SK-N-DZ (cell line): ENCODE data around the gene GALNT18.
"Not testable (repeated sequence)": the region's sequence is repeated elsewhere in the genome, so short reads cannot be mapped to it uniquely, and the experiment has no call there.

ENCODE experiments used
- DNase-seq: peaks from one replicate; pipeline ENCODE4 v3.0.0-alpha.2; 2015; ENCODE audit warnings: low spot score

The GALNT18 gene

DNA sequence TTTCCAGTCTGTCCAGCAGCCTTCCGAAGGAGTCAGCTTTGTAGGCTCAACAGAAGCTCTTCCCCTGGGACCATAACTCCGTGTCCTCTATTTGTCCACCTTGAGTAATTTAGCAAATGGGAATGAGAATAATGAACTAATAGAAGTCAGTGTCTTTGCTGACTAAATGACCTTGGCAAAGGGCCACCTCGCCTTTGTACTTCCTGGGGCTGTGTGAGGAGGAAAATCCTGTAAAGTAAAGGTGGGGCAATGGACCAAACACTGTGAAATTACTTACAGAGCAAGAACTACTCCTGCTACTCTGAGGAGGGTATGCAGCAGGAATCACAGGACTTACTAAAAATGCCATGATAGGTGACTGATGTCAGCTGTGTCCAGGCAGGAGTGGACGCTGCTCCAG lies 232.6 kb downstream of the GALNT18 start:
- no peak for DNase-seq

DNA sequence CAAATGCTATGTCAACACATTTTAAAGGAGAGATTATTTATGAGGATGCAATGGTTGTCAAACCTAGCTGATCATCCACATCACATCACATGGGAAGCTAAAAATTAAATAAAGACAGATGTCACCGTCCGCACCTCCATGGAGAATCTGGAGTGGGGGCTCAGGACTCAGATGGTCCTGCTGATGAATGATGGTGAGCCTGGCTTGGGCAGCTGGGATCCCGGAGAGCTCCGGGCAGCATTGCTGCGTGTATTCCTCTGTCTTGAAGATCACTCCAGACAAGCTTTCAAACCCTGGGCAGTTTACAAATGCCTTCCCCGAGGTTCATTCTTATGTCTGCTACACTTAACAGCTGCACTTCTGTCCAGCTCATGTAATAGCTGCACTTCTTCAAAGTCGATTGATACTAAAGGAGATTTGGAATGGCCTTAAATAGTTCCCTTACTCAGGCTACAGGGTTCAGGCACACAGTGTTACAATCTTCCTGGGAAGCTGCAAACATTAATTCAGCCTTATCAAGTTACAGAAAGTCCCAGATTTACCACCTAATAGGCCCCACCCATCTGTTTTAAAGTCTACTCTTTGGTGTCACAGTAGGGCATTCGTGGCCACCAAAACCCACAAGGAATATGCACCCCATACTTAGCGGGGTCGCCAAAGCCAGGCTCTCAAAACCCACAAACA lies 234.0 kb downstream of the GALNT18 start:
- DNase-seq = no peak

DNA sequence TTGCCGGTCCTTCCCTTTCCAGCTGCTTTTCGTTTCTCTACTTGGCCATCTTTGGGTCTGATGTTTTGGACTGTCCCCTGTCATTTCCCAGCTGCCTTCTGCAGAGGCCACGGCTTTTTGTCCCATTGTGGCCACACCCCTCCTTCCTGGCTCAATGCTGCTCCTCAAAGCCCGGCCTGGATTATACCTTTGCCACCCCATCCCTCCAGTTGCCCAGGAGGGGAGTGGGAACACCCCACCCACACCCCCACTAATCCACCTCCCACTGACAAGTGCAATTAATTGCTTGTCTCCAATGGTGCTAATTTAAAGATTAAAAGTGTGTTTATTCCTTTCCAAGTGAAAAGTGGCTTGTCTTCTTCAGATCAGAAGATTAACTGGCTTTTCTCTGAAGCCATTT lies 234.6 kb downstream of the GALNT18 start:
- no peak for DNase-seq

DNA sequence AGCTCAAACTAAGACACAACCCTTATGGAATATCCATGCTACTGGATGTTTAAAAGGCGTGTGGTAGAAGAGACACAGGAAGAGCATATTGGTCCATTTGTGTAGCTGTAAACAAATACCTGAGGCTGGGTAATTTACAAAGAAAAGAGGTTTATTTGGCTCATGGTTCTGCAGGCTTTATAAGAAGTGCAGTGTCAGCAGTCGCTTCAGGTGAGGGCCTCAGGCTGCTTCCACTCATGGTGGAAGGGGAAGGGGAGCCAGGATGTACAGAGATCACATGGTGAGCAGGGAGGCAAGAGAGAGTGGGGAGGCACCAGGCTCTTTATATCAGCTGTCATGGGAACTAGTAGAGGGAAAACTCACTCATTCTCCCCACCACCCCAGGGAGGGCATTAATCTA lies 237.0 kb downstream of the GALNT18 start:
- no peak for DNase-seq

DNA sequence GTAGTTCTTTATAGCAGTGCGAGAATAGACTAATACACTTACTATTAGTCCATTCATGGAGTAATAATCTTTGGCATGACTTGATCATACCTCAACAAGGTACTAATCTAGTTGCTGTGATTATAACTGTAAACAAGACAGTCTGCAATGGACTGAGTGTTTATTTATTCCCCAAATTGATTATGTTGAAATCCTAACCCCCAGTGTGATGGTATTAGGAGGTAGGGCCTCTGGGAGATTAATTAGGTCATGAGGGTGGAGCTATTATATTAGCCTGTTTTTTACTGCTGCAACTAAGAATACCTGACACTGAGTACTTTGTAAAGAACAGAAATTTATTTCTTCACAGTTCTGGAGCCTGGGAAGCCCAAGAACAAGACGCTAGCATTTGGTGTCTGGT lies 237.8 kb downstream of the GALNT18 start:
- no peak for DNase-seq

DNA sequence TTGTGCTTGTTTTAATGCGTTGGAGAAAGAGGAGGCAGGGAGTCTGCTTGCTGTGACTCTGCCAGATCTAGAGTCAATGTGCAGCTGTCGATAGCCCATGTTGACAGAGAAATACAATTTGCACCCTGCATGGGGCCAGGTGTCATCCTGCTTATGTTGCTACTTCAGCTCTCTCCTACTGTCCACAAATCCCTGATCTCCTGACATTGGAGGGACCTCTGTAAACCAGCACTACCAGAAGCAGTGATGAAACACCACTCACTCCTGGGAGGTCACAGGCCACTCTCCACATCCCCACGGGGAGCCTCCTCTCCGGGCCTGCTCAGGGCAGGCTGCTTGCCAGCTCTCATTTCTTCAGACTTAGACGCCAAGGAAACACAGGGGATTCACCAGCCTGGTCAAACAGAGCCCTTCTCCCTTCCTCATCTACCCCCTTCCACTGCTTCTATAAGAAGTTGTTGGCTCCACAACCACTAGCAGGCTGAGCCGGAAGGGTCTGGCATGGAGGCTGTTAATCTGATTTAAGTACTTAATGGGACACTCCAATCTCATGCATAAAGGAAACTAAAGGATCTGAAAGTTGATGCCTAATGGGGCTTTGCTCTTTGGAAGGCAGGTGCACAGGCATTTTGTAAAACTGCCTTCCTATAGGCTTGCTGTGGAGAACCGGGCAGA lies 238.8 kb downstream of the GALNT18 start:
- no peak for DNase-seq

DNA sequence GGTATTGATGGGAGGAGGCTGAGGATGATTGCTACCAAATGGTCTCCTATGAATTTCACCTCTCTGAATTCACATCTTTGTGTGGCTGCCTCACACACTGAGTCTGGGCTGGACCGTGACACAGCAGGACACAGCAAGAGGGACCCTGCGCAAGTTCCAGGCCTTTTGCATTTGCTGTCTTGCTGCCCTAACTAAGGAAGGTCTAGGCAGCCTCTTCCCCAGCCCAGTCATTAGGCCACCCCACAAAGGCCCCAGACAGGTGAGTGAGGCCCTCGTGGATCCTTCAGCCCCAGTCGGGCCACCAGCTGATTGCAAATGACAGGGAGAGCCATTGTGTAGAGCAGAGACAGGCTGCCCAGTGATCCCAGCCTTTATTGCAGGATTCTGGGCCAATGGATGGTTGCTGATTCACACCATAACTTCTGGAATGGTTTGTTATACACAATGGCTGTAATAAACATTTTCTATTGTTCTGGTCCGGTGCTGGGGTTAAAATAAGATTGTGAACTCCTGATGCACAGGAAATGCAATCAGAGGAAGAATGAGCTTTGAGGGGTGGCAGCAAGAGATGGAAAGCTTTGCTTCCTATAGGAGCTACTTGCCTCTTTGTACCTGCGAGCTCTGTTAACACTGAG lies 240.2 kb downstream of the GALNT18 start:
- DNase-seq = no peak

DNA sequence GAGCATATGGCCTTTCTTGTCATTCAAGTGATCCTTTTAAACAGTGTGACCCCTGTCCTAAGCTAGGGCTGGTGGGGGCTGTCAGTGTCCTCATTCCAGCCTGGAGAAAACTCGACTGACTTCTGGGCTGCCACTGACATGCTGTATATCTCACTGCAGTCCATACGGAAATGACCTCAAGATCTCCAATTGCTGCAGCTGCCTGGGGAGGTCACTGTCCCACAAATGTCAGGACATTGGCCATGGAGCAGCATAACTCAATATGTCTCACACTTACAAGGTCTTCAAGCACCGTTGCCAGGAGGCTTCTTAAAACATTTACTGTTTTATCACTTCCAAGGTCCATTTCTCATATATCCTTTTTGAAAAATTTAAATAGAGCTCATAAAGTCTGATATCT lies 240.9 kb downstream of the GALNT18 start:
- DNase-seq = no peak

DNA sequence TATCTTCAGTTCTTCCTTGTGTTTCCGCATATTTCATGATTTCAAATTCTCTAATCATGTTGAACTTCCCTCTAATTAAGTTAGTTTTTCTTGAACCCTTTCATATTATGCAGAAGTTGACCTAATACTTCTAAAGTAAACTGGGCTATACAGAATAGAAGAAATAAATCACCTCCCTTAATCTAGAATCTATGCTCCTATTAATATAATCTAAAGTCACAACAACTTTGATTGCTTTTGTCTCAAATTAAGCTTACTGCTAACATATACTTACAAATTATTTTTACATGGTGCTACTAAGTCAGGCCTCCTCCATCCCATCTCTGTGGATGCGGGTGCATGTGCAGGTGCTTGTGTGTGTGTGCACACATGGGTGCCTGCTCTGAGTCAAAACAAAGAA lies 241.5 kb downstream of the GALNT18 start:
- DNase-seq = no peak

DNA sequence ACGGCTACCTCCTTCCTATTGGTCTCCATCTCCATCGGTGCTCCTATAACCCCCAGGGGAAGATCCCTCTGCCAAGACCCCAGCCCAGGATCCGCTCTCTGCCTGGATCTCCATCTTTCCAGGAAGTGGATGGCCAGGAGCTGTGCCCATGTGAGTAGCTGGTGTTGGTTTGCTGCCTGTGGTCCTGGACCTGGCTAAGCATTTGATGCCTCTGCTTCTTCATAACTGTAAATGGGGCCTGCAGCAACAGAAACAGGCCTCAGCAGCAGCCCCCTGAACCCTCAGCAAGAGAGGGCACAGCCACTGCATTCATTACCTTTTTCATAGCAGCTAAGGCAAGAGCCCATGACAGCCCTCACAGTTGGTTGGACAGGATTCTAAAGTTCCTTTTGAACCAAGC lies 242.1 kb downstream of the GALNT18 start:
- DNase-seq = no peak

DNA sequence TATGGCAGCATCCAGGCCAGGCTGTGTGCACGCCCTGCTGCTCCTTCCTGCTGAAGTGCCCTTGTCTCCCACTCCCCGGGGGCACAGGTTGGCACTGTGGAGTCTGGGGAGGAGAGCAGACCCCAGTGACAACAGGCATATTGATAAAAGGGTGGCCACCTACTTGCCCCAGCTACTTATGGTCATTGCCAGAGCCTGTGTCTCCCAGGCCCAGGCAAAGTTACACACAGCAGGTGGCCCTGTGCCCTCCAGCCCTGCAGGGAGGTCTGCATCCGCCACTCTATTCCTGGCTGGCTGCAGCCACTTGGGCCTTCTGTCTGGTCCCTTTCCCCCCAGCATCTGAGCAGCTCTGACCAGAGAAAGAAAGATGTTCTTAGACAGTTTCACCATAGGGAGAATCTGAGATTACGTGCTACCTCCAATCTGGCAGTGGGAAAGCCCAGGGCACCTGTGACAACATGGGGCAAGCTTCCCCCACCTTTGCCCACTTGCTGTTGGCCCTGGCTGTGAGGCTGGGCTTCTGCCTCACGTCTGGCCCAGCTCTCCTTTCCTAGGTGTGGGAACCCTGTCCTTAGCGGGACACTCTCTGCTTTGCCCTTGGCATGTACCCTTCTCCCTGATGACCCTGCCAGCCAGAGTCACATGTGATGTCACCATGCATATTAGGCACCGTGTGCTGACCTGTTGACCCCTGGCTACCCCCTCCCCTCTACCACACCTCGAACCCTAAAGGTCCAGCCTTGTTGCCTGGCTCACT lies 243.4 kb downstream of the GALNT18 start:
- DNase-seq = no peak

DNA sequence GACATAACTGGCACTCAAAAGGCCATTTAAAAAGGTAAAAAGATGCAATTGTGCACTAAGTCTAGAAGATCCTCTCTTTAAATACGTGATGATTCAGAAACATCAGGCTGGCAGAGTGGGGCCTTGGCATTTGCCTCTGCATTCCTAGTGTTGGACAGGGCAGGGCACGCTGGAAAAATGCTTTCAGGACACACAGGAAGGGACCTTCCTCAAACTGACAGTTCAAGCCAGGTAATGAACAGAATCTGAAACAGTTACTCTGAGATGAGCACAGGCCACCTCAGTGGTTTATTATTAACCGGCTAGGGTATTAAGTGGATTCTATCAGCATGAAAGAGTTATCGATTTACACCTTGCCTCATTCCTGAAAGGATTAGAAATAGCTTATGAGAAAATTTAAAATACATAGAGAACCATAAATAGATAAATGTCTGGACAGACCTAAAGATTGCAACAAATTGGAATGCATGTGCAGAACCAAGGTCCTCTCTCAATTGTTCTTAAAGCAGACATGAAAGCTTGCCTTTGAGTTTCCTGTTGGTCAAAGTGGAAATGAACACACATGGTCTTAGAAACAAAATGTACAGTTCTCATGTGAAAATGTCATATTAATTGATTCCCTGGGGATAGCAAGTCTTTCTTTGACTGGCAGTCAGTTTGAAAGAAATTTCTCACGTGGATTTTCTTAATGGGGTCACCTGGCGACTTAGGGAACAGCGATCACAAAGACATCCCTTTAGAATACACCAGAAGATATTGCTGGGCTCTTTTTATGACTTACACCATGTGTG lies 247.3 kb downstream of the GALNT18 start:
- DNase-seq = no peak

DNA sequence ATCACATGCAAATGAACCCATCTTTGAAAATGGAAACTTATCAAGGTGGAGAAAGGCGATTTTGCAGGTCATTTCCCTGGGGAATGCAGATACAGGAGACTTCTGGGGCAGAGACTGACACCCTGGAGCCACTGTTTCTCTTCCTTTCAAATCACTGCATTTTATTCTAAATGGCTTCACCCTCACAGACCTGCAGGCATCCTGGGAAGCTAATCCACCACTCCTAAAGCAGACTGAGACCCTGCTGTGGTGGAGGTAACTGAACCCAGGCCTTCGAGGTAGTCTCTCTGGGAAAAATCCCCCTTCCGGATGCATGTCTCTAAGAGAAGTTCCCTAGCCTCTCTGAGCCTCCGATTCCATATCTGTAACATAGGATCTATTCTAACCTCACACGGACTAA lies 247.9 kb downstream of the GALNT18 start:
- no peak for DNase-seq

DNA sequence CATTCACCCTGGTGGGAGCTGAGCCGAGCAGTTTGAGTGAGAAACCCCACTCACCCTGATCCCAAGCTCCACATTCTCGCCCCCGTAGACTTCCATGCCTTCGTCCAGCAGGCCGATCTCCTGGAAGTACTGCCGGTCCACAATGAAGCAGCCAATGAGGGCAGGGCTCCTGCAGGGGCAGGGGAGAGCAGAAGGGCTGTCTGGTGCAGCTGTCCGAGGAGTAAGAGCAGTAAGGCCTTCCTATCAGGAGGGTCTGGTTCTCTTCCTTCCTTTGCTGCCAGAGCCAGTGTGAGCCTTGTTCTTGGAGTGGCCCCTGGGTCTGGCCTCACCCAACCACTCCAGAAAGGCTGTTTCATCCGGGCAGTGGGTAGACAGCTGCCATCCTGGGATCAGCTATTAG lies 249.3 kb downstream of the GALNT18 start:
- no peak for DNase-seq

DNA sequence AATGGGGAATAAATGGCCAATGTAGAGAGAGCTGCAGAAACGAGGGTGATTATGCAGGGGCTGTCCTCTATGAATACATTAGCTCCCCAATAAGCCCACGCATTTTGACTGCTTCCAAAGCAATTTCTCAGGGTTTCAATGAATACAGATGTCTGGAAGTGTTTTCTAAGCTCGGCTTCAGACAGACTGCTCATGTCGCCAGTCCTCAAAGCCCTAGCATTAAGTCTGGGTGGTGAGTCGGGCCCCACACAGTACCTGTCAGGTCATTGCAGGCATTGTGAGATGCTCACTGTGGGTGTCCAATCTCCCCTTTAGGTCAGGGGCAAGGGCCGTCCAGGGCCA lies 250.9 kb downstream of the GALNT18 start:
- DNase-seq = no peak

DNA sequence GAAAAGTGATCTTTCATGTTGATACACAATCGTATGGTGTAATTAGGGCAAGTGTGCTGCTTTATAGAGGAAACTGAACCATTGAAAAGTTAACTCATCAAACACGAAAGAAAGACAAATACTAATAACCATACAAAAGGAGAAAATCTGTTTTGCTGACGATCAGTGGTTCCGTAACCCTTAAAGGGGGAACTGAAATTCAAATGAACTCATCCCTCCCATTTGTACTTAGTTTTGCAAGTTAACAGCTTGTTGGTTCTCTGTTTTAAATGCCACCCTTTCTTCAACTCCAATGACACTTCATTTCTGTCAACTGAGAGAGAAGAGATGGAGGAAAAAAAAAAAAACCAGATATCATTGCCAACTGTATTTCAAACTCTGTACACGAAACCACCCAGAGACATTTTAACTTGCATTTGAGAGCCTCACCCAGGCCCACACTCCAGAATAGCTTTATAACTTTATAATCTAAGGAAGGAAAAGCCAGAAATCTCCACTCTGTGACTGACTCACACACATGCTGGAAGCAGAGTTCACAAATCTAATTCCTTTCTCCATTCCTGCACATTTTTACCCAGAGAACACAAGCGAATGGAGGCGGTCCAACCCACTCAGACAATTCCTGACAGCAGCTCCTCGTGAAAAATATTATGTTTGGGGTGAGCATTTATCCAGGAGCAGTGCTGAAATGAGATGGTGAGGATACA lies 251.4 kb downstream of the GALNT18 start:
- DNase-seq = no peak

DNA sequence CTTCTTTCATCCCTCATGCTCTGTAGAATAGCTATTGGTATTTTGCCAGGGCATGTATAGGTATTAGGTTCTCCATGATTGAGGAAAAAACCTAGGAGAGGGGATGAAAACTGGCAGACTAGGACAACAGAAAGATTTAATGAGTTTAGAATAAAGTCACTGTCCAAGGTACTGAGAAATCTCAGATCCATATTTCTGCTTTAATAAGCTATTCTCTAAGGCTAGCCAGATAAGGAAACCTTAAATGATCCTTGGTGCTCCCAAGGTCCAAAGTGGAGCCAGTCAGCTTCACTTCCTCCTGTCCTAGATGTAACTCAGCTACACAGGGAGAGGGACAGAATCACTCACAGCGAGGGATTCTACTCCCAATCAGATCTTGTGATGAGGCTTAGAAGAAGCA lies 255.0 kb downstream of the GALNT18 start:
- DNase-seq = no peak

DNA sequence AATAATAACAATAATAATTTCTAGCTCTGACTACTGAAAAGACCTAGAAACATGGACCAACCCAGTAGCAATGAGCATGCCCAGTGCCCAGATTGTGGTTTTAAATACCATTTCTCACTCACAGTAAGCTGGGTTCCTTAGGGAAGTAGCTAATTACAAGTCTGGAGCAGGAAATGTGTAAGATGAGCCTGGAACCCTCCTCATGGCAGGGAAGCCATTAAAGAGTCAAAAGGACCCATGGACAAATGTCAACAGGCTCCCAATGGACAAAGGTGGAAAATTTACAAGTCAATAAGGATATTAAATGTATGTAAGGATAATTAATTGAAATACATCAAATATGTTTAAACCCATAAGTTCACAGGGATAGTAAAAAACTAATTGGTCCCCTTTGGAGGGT lies 258.1 kb downstream of the GALNT18 start:
- no peak for DNase-seq

DNA sequence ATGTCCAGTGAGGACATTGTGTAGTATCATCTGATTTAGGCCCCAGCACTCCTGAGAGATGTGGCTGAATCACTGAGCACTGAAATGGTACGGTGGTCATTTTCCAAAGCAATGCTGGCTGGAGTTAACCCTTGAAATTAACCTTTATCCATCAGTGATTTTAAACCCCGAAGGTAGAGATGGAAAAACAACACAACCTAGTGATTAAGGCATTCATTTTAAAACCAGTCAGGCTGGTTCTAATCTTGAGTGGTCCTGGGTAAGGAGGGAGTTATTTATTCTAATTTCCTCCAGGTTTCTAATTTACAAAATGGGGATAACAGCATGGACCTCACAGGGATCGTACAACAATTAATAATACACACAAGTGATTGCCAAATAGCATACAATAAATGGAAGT lies 262.2 kb downstream of the GALNT18 start:
- DNase-seq = no peak

DNA sequence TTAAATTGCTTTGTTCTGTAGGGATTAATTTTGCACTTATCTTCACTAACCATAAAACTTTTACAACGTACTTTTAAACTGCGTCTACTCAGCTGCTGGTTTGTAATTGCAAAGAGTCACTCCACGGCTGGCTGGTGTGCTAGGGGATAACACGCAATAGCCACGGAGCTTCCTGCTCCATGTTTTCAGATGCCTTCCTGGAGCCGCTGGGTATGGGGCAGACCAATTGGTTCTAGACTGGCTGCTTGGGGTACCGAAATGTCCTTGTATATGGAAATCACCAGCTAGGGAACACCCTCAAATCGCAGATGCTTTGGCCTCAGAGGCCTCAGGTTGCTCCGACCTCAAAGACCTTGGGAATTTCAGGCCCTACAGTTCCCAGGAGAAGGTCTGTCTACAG lies 265.0 kb downstream of the GALNT18 start:
- DNase-seq = no peak

DNA sequence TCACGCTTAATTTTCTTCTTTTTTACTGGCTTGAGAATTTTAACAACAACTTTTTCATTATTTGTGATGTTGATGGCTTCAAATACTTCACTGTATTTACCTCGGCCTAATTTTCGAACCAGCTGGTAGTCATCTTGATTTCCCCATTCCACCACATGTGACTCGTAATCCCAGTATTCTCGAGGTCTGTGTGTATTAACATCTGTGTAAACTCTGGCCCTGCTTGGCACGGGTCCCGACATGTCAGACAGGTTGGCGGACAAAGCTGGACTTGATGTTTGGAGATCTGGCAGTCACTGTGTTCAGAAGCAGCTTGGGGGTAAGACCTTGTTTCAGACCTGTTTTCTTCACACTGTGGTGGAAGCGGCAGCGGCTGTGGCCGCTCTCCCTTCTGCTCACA lies 268.9 kb downstream of the GALNT18 start, which contains the start of gene CSNK2A3:
TSS of gene CSNK2A3 (minus strand) at position 373 of the 400 bp plus-strand sequence. CDS start at position 242, 131 bp downstream.
- not testable (repeated sequence) for DNase-seq
